Transverse colon (tissue), 4 donors: ENCODE results near the gene ALKBH5.

Source experiments
- CTCF ChIP-seq, 5 experiments: fragments of 200-600 bp in 3 of 5; fragments of 450-650 bp in 2 of 5; sonication (generic) in 3 of 5; IDR thresholded peaks; 1 replicate in 2 of 5; 2 replicates in 3 of 5; pipeline ENCODE4 v1.5.1; 2016 to 2017; ENCODE audit warnings: antibody characterized with exemption in 5 of 5, inconsistent platforms in 3 of 5, mild to moderate bottlenecking in 2 of 5, moderate library complexity in 1 of 5
- POLR2A ChIP-seq: fragments of 450-650 bp; IDR thresholded peaks from one replicate; pipeline ENCODE4 v1.6.1; 2016; ENCODE audit warnings: antibody characterized with exemption, mild to moderate bottlenecking, moderate library complexity
- POLR2AphosphoS5 ChIP-seq, 3 donors: sonication (generic); formaldehyde crosslinking; IDR thresholded peaks; one replicate each; pipeline ENCODE4 v1.6.1; 2016; ENCODE audit warnings: antibody characterized with exemption in 3 of 3

- TF ChIP-seq POLR2A, result no peak
- no peak for TF ChIP-seq CTCF (IDR thresholded peaks at IDR 0.05)
- peak in 2 of 3 donors; percentile 26 to 45 for TF ChIP-seq POLR2AphosphoS5 (IDR thresholded peaks at IDR 0.05)
These were observed 25.5 kb upstream of the ALKBH5 start for GRCh38 chr17:18158022-18158600.
